SH-SY5Y (cell line): ENCODE results near the gene TCEAL1.

Experiments
- GATA2 ChIP-seq: IDR thresholded peaks from 2 replicates; pipeline ENCODE4 v1.6.1; 2011; ENCODE audit warnings: mild to moderate bottlenecking, low read depth, low read length
- GATA3 ChIP-seq: IDR thresholded peaks from 2 replicates; pipeline ENCODE4 v1.6.1; 2011; ENCODE audit warnings: low read depth, mild to moderate bottlenecking, low read length, moderate library complexity

Gene TCEAL1, protein sequence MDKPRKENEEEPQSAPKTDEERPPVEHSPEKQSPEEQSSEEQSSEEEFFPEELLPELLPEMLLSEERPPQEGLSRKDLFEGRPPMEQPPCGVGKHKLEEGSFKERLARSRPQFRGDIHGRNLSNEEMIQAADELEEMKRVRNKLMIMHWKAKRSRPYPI

GRCh38 chrX:103628386-103629317 lies at the start of gene TCEAL1:
TSS of gene TCEAL1 (plus strand) at chrX:103628975. CDS start at chrX:103629917, 942 bp downstream.
- TF ChIP-seq GATA3 (no peak), GATA2 (no peak)

DNA sequence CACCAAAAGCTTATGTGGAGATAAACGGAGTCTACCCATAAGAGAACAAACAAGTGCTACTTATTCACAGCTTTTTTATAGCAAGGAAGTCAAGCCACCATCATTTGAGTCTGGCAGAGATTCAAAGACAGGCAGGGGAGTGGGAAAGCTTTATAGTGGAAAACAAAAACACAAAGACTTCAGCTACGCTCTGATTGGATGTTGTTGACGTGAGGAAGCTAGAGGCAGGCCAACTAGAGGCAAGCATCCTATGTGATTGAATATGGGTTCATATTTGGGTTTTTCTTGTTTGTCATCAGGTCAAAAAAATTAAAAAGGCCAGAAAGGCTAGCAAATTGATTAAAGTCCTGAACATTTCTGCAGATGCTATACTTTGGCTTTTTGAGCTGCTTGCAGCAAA lies 44.2 kb upstream of the TCEAL1 start:
- TF ChIP-seq GATA3 (no peak), GATA2 (no peak)

DNA sequence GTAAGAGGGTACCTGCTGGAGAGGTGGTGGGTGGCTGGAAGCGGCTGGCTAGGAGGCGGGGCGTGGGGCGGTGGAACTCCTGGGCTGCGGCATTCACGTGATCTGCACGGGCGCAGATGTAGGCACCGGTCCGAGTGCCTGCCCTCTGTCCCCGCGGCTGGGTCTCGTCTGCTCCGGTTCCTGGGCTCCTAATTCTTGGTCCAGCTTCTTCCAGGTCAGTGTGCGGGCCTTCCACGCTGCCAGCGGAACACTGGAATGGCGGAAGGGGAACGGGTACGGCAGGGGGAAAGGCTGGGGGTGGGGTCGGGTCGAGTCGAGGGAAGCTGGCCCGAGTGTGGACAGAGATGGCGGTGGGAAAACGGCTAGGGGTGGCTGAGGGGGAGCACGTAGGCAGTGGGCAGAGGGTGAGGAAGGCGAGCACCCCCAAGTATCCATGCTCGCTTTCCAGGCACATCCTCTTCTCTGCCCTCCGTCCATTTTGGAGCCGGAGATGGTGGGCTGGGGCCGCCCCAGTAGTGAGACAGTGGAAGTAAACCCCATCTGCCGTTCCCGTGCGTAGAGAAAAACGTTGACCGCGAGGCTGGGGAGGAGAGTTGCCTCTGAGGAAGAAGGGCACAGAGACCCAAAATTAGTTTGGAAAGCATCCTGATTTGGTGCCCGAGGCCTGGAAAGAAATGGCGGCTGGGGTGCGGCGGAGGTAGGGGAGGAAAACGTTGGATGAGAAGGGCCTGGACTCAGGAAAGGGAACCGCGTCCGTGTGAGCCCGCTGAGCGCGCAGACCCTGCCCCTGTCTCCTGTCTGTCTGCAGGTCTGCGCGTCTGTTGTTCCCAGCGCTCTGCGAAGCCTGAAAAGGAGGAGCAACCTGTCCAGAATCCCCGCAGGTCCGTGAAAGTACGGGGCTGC lies 43.1 kb upstream of the TCEAL1 start, which contains the start of gene TCEAL4:
Gene TCEAL4 (plus strand): TSS at position 105 of the 903 bp plus-strand sequence. CDS start 1,161 bp downstream, outside the sequence.
- no peak for TF ChIP-seq GATA2

DNA sequence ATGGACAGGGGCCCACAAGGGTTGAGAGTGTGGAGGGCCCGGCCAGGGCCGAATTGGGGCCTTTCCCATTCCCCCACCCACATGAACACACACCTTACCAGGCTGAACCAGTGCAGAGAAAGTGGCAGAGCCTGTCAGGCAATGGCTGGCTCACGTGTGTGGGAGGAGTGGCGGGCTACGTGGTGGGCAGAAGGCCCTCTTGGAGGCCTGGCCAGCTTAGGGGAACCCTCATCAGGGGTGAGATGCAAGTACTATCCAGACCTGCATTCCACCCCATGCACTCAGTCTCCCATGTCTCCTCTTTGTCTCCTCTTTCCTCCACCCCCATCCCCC lies 42.5 kb upstream of the TCEAL1 start:
- TF ChIP-seq GATA2 (no peak), GATA3 (no peak)

DNA sequence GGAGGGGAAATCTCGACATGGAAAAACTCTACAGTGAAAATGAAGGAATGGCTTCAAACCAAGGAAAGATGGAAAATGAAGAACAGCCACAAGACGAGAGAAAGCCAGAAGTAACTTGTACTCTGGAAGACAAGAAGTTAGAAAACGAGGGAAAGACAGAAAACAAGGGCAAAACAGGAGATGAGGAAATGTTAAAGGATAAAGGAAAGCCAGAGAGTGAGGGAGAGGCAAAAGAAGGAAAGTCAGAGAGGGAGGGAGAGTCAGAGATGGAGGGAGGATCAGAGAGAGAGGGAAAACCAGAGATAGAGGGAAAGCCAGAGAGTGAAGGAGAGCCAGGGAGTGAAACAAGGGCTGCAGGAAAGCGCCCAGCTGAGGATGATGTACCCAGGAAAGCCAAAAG lies 42.1 kb upstream of the TCEAL1 start:
- no peak for TF ChIP-seq GATA2

DNA sequence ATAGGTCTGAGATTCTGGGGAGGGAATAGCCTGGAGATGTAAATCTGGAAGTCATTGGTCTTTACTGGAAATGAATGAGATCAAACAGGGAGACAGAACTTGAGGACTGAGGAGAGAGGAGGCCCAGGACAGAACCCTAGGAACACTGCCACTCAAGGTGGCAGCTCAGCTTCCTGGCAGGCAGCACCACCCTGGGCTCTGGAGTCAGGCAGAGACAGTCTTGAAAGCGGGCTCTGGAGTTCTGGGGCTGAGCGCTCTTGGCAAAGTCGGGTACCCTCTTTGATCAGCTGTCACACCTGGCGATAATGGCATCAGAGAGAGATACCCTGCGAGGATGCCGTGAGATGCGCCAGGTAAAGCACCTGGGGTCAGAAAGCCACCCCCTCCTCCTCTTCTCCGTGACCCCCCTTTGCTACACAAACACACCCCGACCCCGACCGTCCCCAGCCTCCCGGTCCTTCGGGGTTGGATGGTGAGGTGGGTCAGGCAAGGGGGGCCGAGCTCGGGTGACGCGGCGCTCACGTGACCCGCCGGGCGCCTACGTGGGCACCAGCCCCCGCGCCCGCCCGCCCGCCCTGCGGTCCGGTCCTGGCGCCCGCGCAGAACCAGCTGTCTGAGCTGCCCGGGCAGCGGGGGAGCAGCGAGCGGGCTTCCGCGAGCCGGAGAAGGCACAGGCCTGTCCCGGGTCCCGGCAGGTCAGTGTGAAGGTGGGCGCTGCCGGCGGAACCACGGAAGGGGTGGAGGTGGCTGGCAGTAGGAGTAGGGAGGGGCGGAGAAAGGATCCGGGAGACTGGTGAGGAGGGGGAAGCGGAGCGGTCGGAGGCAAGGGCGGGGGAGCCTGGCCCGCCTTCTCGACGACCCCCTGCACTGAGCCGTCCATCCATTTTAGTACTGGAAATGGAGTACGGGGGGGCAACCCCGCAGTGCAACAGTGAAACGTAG lies 21.1 kb upstream of the TCEAL1 start, which contains the start of gene TCEAL3:
Gene TCEAL3 (plus strand): TSS at position 600 of the 942 bp plus-strand sequence. CDS start 1,102 bp downstream, outside the sequence.
- TF ChIP-seq GATA3 (no peak), GATA2 (no peak)

DNA sequence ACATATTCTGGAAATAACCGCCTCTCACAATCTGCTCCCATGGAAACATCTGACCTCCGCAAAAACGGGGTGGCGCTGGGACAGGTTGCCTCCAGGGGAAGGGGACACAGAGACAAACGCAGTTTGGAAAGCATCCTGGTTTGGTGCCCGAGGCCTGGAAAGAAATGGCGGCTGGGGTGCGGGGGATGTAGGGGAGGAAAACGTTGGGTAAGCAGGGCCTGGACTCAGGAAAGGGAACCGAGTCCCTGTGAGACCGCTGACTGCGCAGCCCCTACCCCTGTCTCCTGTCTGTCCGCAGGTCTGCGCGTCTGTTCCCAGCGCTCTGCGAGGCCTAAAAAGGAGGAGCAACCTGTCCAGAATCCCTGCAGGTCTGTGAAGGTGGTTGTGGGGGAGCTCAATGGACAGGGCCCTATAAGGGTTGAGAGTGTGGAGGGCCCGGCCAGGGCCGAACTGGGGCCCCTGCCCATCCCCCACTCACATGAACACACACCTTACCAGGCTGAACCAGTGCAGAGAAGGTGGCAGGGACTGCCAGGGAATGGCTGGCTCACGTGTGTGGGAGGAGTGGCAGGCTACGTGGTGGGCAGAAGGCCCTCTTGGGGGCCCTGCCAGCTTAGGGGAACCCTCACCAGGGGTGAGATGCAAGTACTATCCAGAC lies 20.3 kb upstream of the TCEAL1 start:
- TF ChIP-seq GATA2: no peak
- no peak for TF ChIP-seq GATA3

DNA sequence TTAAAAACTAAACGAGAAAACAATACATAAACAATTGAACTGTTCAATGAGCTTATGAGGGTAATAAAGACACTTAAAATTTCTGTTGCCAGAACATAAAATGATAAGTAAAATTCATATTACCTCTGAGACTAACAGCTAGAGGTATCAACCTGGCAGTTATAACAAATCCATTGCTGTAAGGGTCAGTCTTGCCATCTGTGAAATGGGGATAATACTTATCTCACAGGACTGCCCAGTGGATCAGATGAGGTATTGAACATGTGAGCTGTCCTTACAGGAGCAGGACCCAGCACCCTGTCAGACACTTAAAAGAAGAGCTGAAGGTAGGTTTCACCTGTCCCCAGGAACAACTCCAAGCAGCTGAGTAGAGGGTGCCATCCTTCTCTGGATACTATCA lies 18.5 kb upstream of the TCEAL1 start:
- TF ChIP-seq GATA3 (no peak), GATA2 (no peak)

- TF ChIP-seq GATA3: no peak
- TF ChIP-seq GATA2: no peak
Observed at GRCh38 chrX:103613362-103613890, 15.3 kb upstream of the TCEAL1 start.

DNA sequence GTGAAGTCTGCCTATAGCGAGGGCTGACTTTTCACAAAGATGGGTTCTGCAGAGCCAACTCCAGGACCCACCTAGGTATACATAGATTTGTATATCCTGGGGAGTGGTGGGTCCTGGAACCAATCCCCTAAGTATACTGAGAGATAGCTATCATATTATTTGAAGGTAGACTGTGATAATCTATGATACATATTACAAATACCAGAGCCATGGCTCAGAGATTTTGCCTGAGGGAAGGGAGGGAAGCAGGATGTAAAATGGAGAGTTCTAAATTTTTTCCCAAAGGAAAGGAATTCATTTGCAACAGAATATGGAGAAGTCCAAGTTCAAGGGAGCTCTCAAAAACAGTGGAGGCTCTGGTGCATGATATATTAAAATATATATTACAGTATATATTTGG lies 13.8 kb upstream of the TCEAL1 start:
- TF ChIP-seq GATA2 (no peak), GATA3 (no peak)

- no peak for TF ChIP-seq GATA3
- TF ChIP-seq GATA2: no peak
Observed at GRCh38 chrX:103615781-103616371, 12.9 kb upstream of the TCEAL1 start.

DNA sequence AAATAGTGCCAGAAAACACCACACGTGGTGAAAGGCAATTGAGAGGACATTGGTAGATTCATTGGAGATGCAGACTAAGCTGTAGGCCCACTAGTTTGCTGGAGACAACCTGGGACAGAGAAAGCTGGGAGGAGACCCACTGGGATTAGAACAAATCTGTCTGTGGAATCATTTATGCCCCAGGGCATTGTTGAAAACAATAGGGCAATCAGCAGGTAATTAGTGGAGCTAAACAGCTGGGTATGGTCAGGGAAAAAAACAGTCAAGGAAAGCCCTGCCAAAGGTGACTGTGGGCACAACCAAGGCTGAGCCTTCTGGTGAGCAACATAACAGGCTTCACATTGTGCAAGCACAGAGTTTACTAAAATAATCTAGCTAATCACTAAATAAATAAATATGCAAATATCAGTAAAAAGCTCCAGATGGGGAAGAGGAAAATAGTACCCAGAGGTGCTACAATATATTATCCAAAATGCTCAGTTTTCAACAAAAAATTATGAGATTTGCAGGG lies 12.0 kb upstream of the TCEAL1 start:
- no peak for TF ChIP-seq GATA3

GRCh38 chrX:103624111-103624510 lies 4.7 kb upstream of the TCEAL1 start:
- TF ChIP-seq GATA3 (no peak), GATA2 (no peak)
